GM18526 (cell line): ENCODE measurements around the gene BTG1.

Experiments used
- POLR2A ChIP-seq: IDR thresholded peaks from 3 replicates; pipeline ENCODE4 v1.6.1; 2011; ENCODE audit not compliant: insufficient read length; ENCODE audit errors: extremely low read depth

Gene BTG1

GRCh38 chr12:92123780-92124688 is 21.6 kb downstream of the BTG1 start:
- TF ChIP-seq POLR2A: no peak

GRCh38 chr12:92122941-92123779 is 22.5 kb downstream of the BTG1 start:
- no peak for TF ChIP-seq POLR2A

- no peak for TF ChIP-seq POLR2A
Observed at GRCh38 chr12:92121826-92122225, 23.8 kb downstream of the BTG1 start.

- TF ChIP-seq POLR2A: no peak
Observed at GRCh38 chr12:92118826-92119536, 26.7 kb downstream of the BTG1 start.

- TF ChIP-seq POLR2A: no peak
Observed at GRCh38 chr12:92114834-92115233, 30.8 kb downstream of the BTG1 start.

GRCh38 chr12:92111256-92111655 is 34.4 kb downstream of the BTG1 start:
- TF ChIP-seq POLR2A: no peak

GRCh38 chr12:92110083-92110640 is 35.5 kb downstream of the BTG1 start:
- no peak for TF ChIP-seq POLR2A

GRCh38 chr12:92109613-92110012 is 36.0 kb downstream of the BTG1 start:
- TF ChIP-seq POLR2A: no peak

GRCh38 chr12:92108651-92109050 is 37.0 kb downstream of the BTG1 start:
- no peak for TF ChIP-seq POLR2A

- TF ChIP-seq POLR2A: no peak
Observed at GRCh38 chr12:92107621-92108131, 38.0 kb downstream of the BTG1 start.

GRCh38 chr12:92107094-92107493 is 38.6 kb downstream of the BTG1 start:
- TF ChIP-seq POLR2A: no peak

GRCh38 chr12:92105676-92106075 is 40.0 kb downstream of the BTG1 start:
- TF ChIP-seq POLR2A: no peak

GRCh38 chr12:92105110-92105509 is 40.5 kb downstream of the BTG1 start:
- TF ChIP-seq POLR2A: no peak

- no peak for TF ChIP-seq POLR2A
Observed at GRCh38 chr12:92102606-92103005, 43.0 kb downstream of the BTG1 start.
